ENCODE data around the gene DSCAML1.

GRCh38 chr11:117395476-117395875 lies 401.5 kb downstream of the DSCAML1 start:
- TF ChIP-seq EZH2 (IDR thresholded peaks at IDR 0.05; ENCODE audit: insufficient read depth, poor library complexity, severe bottlenecking): no peak
- no peak for TF ChIP-seq EZH2phosphoT487 (IDR thresholded peaks at IDR 0.05; ENCODE audit: insufficient read depth, low read depth)
